Lower leg skin (tissue), 3 donors: ENCODE data around the gene TIRAP.

Experiments
- POLR2A ChIP-seq, 2 donors: fragments of 450-650 bp; IDR thresholded peaks; one replicate each; pipeline ENCODE4 v1.6.1; 2016 to 2017; ENCODE audit warnings: antibody characterized with exemption in 2 of 2, mild to moderate bottlenecking in 1 of 2, moderate library complexity in 1 of 2
- TF ChIP-seq, protein P1 (sequence below), 3 donors: fragments of 450-650 bp; IDR thresholded peaks; one replicate each; pipeline ENCODE4 v1.5.1; 2016; ENCODE audit warnings: antibody characterized with exemption in 3 of 3, mild to moderate bottlenecking in 3 of 3, moderate library complexity in 2 of 3

DNA sequence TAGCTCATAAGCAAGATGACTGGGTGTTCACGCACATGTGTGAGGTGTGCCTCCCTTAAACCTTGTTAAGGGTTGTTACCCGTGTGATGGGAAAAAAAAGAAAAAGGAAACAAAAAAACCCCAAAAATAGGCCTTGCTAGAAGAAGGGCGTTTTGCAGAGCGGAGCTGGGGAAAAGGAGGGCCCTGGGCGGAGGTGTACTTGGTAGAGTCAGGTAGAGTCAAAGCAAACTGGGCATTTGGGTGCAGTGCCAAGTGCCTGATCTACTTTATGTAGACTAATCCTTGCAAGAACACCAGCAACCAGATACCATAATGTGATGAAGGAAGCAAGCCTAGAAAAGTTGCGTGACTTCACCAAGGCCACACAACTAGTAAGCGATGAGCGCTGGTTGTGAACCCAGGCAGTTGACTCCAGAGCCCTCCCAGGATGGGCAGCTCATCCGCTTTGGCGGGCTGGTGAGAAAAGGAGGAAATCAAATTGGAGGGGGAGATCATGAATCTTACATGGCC is 1.2 kb upstream of the TIRAP start:
- TF ChIP-seq, protein P1, sequence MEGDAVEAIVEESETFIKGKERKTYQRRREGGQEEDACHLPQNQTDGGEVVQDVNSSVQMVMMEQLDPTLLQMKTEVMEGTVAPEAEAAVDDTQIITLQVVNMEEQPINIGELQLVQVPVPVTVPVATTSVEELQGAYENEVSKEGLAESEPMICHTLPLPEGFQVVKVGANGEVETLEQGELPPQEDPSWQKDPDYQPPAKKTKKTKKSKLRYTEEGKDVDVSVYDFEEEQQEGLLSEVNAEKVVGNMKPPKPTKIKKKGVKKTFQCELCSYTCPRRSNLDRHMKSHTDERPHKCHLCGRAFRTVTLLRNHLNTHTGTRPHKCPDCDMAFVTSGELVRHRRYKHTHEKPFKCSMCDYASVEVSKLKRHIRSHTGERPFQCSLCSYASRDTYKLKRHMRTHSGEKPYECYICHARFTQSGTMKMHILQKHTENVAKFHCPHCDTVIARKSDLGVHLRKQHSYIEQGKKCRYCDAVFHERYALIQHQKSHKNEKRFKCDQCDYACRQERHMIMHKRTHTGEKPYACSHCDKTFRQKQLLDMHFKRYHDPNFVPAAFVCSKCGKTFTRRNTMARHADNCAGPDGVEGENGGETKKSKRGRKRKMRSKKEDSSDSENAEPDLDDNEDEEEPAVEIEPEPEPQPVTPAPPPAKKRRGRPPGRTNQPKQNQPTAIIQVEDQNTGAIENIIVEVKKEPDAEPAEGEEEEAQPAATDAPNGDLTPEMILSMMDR (IDR thresholded peaks at IDR 0.05) = no peak
- TF ChIP-seq POLR2A (IDR thresholded peaks at IDR 0.05) = no peak
